Measurements from ENCODE around the gene JRKL. TPM values are rescaled to one million over a fixed set of nuclear protein-coding genes. Genes with fewer than 3 reads are reported as not detected.

JRKL gene
- total RNA-seq, 4 donors from 2014 or later: 6.0 to 13.0 (median 9.1) TPM

GRCh38 chr11:96430668-96431067 is 40.9 kb downstream of the JRKL start:
- TF ChIP-seq CTCF (IDR thresholded peaks at IDR 0.05; ENCODE audit: low read depth): no peak

Small RNA genes within 50 kb of the gene (small RNA-seq; reads per million reads assigned to genes)
- gene MIR1260B: not detected

Other genes with a start within 250 kb of the JRKL start
- 10 to 100 TPM; 34.3 to 58.8 (median 56.0) TPM for gene MAML2, start 46.8 kb upstream of the JRKL start, total RNA-seq
- 10 to 100 TPM; 34.1 to 43.4 (median 41.4) TPM for gene CCDC82, start 101 bp upstream of the JRKL start, total RNA-seq

Data from subcutaneous adipose tissue (tissue), 4 donors.